OCI-LY1 (cell line): ENCODE results near the gene RNF38.

ENCODE experiments used
- EZH2 ChIP-seq: fragments of 200-600 bp; sonication (generic), shearing (Covaris generic); IDR thresholded peaks from 2 replicates; pipeline ENCODE4 v1.8.0; 2017; ENCODE audit warnings: borderline replicate concordance, mixed run types, mild to moderate bottlenecking, antibody characterized with exemption, low read length, moderate library complexity, mixed read lengths
- TF ChIP-seq, protein P1 (sequence below): fragments of 200-600 bp; sonication (generic), shearing (Covaris generic); IDR thresholded peaks from 2 replicates; pipeline ENCODE4 v1.5.1; 2017; ENCODE audit warnings: mild to moderate bottlenecking, antibody characterized with exemption, low read length, moderate library complexity, mixed read lengths

DNA sequence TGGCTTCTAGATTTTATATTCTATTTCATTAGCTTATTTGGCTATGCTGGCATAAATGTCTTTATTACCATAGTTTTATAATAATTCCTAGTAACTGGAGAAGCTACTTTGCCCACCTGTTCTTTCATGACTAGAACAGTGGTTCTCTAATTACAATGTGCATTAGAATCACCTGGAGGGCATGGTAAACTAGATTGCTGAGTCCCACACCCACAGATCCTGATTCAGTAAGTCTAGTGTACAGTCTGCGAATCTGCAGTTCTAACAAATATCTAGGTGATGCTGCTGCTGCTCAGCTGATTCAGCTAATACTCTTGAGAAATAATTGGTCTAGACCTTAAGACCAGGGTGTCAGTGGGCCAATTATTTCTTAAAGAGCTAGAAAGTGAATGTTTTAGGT lies 35.5 kb downstream of the RNF38 start:
- TF ChIP-seq EZH2, result no peak
- TF ChIP-seq, protein P1, sequence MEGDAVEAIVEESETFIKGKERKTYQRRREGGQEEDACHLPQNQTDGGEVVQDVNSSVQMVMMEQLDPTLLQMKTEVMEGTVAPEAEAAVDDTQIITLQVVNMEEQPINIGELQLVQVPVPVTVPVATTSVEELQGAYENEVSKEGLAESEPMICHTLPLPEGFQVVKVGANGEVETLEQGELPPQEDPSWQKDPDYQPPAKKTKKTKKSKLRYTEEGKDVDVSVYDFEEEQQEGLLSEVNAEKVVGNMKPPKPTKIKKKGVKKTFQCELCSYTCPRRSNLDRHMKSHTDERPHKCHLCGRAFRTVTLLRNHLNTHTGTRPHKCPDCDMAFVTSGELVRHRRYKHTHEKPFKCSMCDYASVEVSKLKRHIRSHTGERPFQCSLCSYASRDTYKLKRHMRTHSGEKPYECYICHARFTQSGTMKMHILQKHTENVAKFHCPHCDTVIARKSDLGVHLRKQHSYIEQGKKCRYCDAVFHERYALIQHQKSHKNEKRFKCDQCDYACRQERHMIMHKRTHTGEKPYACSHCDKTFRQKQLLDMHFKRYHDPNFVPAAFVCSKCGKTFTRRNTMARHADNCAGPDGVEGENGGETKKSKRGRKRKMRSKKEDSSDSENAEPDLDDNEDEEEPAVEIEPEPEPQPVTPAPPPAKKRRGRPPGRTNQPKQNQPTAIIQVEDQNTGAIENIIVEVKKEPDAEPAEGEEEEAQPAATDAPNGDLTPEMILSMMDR, result no peak
